ENCODE measurements around the gene CDK19.

CDK19 gene

DNA sequence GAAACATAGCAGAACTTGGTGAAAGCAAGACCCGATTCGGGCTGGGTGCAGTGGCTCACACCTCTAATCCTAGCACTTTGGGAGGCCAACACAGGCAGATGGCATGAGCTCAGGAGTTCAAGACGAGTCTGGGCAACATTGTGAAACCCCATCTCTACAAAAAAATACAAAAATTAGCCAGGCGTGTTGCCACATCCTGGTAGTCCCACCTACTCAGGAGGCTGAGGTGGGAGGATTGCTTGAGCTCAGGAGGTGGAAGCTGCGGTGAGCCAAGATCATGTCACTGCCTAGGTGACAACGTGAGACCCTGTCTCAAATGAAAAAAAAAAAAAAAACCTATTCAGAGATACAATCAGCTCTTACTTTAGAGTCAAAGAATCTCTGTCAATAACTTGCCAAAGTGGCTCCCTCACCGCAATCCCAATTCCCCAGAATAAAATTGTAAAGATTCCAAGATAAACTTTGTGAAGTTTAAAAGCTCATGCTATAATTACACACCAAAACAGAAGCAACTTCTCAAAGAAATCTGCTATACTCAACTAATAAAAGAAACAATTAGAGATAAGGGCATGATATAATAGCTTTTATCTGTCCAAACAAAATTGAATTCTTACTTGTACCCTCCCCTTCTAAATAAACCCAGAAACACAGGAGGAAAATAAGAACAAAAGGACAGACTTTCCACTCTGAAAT, 33.6 kb downstream of the CDK19 start:
- Histone ChIP-seq H3K9me2 (replicated peaks; ENCODE audit: insufficient read depth, low read length) (no peaks in the 10 kb centered on the region), H2AFZ (ENCODE audit: low read length) (no peak overlapping the region), H3K4me1 (ENCODE audit: low read length) (0 out of 2 replicates have a peak, but pooled peaks cover 6% of the 10 kb centered on the region), H3K4me2 (ENCODE audit: low read depth, low read length) (no peak overlapping the region), H3F3A (ENCODE audit: insufficient read depth, low read length) (no peaks in the 10 kb centered on the region), H4K20me1 (ENCODE audit: insufficient read depth, low read length) (no peaks in the 10 kb centered on the region), H3K9ac (ENCODE audit: low read length) (no peak overlapping the region), H3K27ac (ENCODE audit: low read length) (no peak overlapping the region), H3K27me3 (replicated peaks; ENCODE audit: insufficient read depth, low read length) (no peaks in the 10 kb centered on the region), H3K36me3 (replicated peaks; ENCODE audit: insufficient read depth, low read length) (no peaks in the 10 kb centered on the region), H3K9me3 (replicated peaks; ENCODE audit: insufficient read depth, low read length) (no peaks in the 10 kb centered on the region), H3K79me2 (ENCODE audit: low read length) (no peaks in the 10 kb centered on the region), H3K4me3 (ENCODE audit: low read length) (no peak overlapping the region)
- DNase-seq = no peak
- TF ChIP-seq CTCF (IDR thresholded peaks at IDR 0.05; ENCODE audit: low read length) = no peak
- TF ChIP-seq EZH2phosphoT487 (IDR thresholded peaks at IDR 0.05; ENCODE audit: low read length) = no peak
- no peak for TF ChIP-seq EZH2 (optimal IDR thresholded peaks at IDR 0.05; ENCODE audit: low read depth, low read length)

GRCh38 chr6:110778333-110778732, 36.9 kb downstream of the CDK19 start:
- no peak for DNase-seq
- no peak overlapping the region for H3K4me3 ChIP-seq (ENCODE audit: low read length)
- H3K79me2 ChIP-seq (ENCODE audit: low read length) = no peaks in the 10 kb centered on the region
- TF ChIP-seq EZH2phosphoT487 (IDR thresholded peaks at IDR 0.05; ENCODE audit: low read length) = no peak
- no peak for TF ChIP-seq EZH2 (optimal IDR thresholded peaks at IDR 0.05; ENCODE audit: low read depth, low read length)
- no peak for TF ChIP-seq CTCF (IDR thresholded peaks at IDR 0.05; ENCODE audit: low read length)
- no peak overlapping the region for H3K27ac ChIP-seq (ENCODE audit: low read length)
- H3K4me2 ChIP-seq (ENCODE audit: low read depth, low read length) = no peak overlapping the region
- no peaks in the 10 kb centered on the region for H3K4me1 ChIP-seq (ENCODE audit: low read length)
- H3K9ac ChIP-seq (ENCODE audit: low read length) = no peak overlapping the region
- no peaks in the 10 kb centered on the region for H3F3A ChIP-seq (ENCODE audit: insufficient read depth, low read length)
- no peaks in the 10 kb centered on the region for H3K36me3 ChIP-seq (replicated peaks; ENCODE audit: insufficient read depth, low read length)
- no peaks in the 10 kb centered on the region for H3K27me3 ChIP-seq (replicated peaks; ENCODE audit: insufficient read depth, low read length)
- no peaks in the 10 kb centered on the region for H3K9me2 ChIP-seq (replicated peaks; ENCODE audit: insufficient read depth, low read length)
- H2AFZ ChIP-seq (ENCODE audit: low read length) = no peak overlapping the region
- H3K9me3 ChIP-seq (replicated peaks; ENCODE audit: insufficient read depth, low read length) = no peaks in the 10 kb centered on the region
- H4K20me1 ChIP-seq (ENCODE audit: insufficient read depth, low read length) = no peaks in the 10 kb centered on the region

GRCh38 chr6:110777636-110778035, 37.6 kb downstream of the CDK19 start:
- no peak overlapping the region for H3K27ac ChIP-seq (ENCODE audit: low read length)
- H3K4me3 ChIP-seq (ENCODE audit: low read length) = no peak overlapping the region
- DNase-seq = no peak
- H3K27me3 ChIP-seq (replicated peaks; ENCODE audit: insufficient read depth, low read length) = no peaks in the 10 kb centered on the region
- H3K9ac ChIP-seq (ENCODE audit: low read length) = no peak overlapping the region
- H3K4me1 ChIP-seq (ENCODE audit: low read length) = no peaks in the 10 kb centered on the region
- H3K9me3 ChIP-seq (replicated peaks; ENCODE audit: insufficient read depth, low read length) = no peaks in the 10 kb centered on the region
- TF ChIP-seq EZH2 (optimal IDR thresholded peaks at IDR 0.05; ENCODE audit: low read depth, low read length) = no peak
- TF ChIP-seq CTCF (IDR thresholded peaks at IDR 0.05; ENCODE audit: low read length) = no peak
- TF ChIP-seq EZH2phosphoT487 (IDR thresholded peaks at IDR 0.05; ENCODE audit: low read length) = no peak
- no peaks in the 10 kb centered on the region for H3K9me2 ChIP-seq (replicated peaks; ENCODE audit: insufficient read depth, low read length)
- H3F3A ChIP-seq (ENCODE audit: insufficient read depth, low read length) = no peaks in the 10 kb centered on the region
- H3K36me3 ChIP-seq (replicated peaks; ENCODE audit: insufficient read depth, low read length) = no peaks in the 10 kb centered on the region
- H4K20me1 ChIP-seq (ENCODE audit: insufficient read depth, low read length) = no peaks in the 10 kb centered on the region
- H2AFZ ChIP-seq (ENCODE audit: low read length) = no peak overlapping the region
- no peak overlapping the region for H3K4me2 ChIP-seq (ENCODE audit: low read depth, low read length)
- H3K79me2 ChIP-seq (ENCODE audit: low read length) = no peaks in the 10 kb centered on the region

All from MM.1S (cell line).